ENCODE data around the gene PSMD1.

Gene PSMD1

DNA sequence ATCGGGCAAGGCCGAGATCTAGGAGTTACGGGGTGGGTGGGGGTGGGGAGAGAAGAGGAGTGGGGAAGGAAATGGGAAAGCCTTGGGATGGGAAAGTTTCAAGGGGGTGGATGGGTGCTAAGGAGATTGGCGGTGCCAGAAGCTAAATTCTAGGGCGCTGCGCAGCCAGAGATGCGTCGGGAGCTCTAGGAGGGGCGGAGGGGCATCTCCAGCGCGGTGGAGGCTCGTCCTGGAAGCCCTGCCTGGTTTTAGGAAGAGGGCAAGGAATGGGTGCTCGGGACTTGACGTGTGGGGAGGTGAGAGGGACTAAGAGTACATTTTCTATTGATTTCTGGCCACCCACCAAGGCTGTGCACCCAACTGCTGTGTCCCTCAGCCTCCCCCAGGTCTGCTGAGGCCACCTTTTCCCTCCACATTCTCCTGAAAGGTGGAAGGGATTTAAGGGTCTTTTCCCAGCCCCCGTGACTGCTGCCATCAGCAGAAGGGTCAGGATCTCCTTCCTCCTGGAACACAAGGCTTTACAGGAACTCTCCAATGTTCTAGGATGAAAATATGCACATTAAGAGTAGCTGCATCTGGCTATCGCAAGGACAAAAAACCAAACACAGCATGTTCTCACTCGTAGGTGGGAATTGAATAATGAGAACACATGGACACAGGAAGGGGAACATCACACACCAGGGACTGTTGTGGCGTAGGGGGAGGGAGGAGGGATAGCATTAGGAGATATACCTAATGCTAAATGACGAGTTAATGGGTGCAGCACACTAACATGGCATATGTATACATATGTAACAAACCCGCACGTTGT is 18.0 kb upstream of the PSMD1 start:
- Histone ChIP-seq H3K4me1 (ENCODE audit: control insufficient read depth in 1 of 2, insufficient read depth in 2 of 2, low read length in 2 of 2) (peaks cover 8% of the 10 kb centered on the region in 2 experiments), H4K12ac (ENCODE audit: low read depth, low read length) (peak overlapping the region; percentile 82), H3K14ac (ENCODE audit: low read length) (peak overlapping the region; percentile 24), H2BK12ac (ENCODE audit: low read length) (no peak overlapping the region), H3K9me3 (ENCODE audit: insufficient read depth, low read depth, low read length) (peaks cover 1% of the 10 kb centered on the region), H2BK5ac (ENCODE audit: low read depth, low read length, poor library complexity) (peak overlapping the region; percentile 4), H3K18ac (ENCODE audit: low read length) (peak overlapping the region; percentile 97), H3K4me2 (ENCODE audit: low read length) (peak overlapping the region; percentile 76), H2AFZ (ENCODE audit: insufficient read depth, low read length, poor library complexity) (no peak overlapping the region), H2BK120ac (ENCODE audit: insufficient read depth, low read length, poor library complexity) (no peak overlapping the region), H3K27ac (ENCODE audit: low read depth, low read length) (peak overlapping the region; percentile 50), H4K91ac (ENCODE audit: low read depth, low read length) (peak overlapping the region; percentile 4), H3K4me3 (ENCODE audit: low read depth, low read length) (peak overlapping the region; percentile 67), H3K9ac (ENCODE audit: low read length) (peak overlapping the region; percentile 69), H2AK5ac (ENCODE audit: low read length) (no peak overlapping the region), H3K79me2 (ENCODE audit: control insufficient read depth, insufficient read depth, low read length, poor library complexity) (peaks cover 4% of the 10 kb centered on the region), H3K23ac (ENCODE audit: low read length) (no peak overlapping the region), H3K36me3 (ENCODE audit: control insufficient read depth in 1 of 2, insufficient read depth in 2 of 2, low read length in 2 of 2) (peaks cover 0 to 2% of the 10 kb centered on the region in 2 experiments), H3K79me1 (ENCODE audit: low read length) (peaks cover 8% of the 10 kb centered on the region), H4K8ac (ENCODE audit: low read depth, low read length) (peak overlapping the region; percentile 91), H3K4ac (ENCODE audit: low read depth, low read length) (peak overlapping the region; percentile 19), H3K27me3 (ENCODE audit: insufficient read depth, low read length) (peaks cover 14% of the 10 kb centered on the region)
- no CpG with 5 or more reads among the region's 21 CpGs for WGBS (ENCODE audit: extremely low coverage, insufficient coverage, insufficient read length)
- no peak for DNase-seq

GRCh38 chr2:231039294-231039664 is 17.4 kb upstream of the PSMD1 start:
- Histone ChIP-seq H3K4me3 (ENCODE audit: low read depth, low read length) (no peak overlapping the region), H3K18ac (ENCODE audit: low read length) (no peak overlapping the region), H3K79me2 (ENCODE audit: control insufficient read depth, insufficient read depth, low read length, poor library complexity) (peaks cover 4% of the 10 kb centered on the region), H2AK5ac (ENCODE audit: low read length) (no peak overlapping the region), H4K12ac (ENCODE audit: low read depth, low read length) (no peak overlapping the region), H3K14ac (ENCODE audit: low read length) (no peak overlapping the region), H3K4me2 (ENCODE audit: low read length) (no peak overlapping the region), H2BK12ac (ENCODE audit: low read length) (no peak overlapping the region), H2BK120ac (ENCODE audit: insufficient read depth, low read length, poor library complexity) (no peak overlapping the region), H3K9me3 (ENCODE audit: insufficient read depth, low read depth, low read length) (peaks cover 1% of the 10 kb centered on the region), H3K36me3 (ENCODE audit: control insufficient read depth in 1 of 2, insufficient read depth in 2 of 2, low read length in 2 of 2) (peaks cover 0 to 2% of the 10 kb centered on the region in 2 experiments), H3K27me3 (ENCODE audit: insufficient read depth, low read length) (peaks cover 14% of the 10 kb centered on the region), H3K23ac (ENCODE audit: low read length) (no peak overlapping the region), H3K27ac (ENCODE audit: low read depth, low read length) (no peak overlapping the region), H3K4ac (ENCODE audit: low read depth, low read length) (no peak overlapping the region), H3K4me1 (ENCODE audit: control insufficient read depth in 1 of 2, insufficient read depth in 2 of 2, low read length in 2 of 2) (peaks cover 8% of the 10 kb centered on the region in 2 experiments), H2BK5ac (ENCODE audit: low read depth, low read length, poor library complexity) (no peak overlapping the region), H3K9ac (ENCODE audit: low read length) (no peak overlapping the region), H2AFZ (ENCODE audit: insufficient read depth, low read length, poor library complexity) (no peak overlapping the region), H4K91ac (ENCODE audit: low read depth, low read length) (no peak overlapping the region), H4K8ac (ENCODE audit: low read depth, low read length) (no peak overlapping the region), H3K79me1 (ENCODE audit: low read length) (peaks cover 8% of the 10 kb centered on the region)
- DNase-seq = no peak
- no CpG with 5 or more reads among the region's 6 CpGs for WGBS (ENCODE audit: extremely low coverage, insufficient coverage, insufficient read length)

GRCh38 chr2:231039821-231040364 is 16.8 kb upstream of the PSMD1 start:
- no peak overlapping the region for H3K4me2 ChIP-seq (ENCODE audit: low read length)
- peak overlapping the region; percentile 22 for H3K9ac ChIP-seq (ENCODE audit: low read length)
- peaks cover 8% of the 10 kb centered on the region for H3K79me1 ChIP-seq (ENCODE audit: low read length)
- no peak overlapping the region for H2AK5ac ChIP-seq (ENCODE audit: low read length)
- H3K36me3 ChIP-seq (ENCODE audit: control insufficient read depth in 1 of 2, insufficient read depth in 2 of 2, low read length in 2 of 2) = peaks cover 0 to 2% of the 10 kb centered on the region in 2 experiments
- H3K4me1 ChIP-seq (ENCODE audit: control insufficient read depth in 1 of 2, insufficient read depth in 2 of 2, low read length in 2 of 2) = peaks cover 8% of the 10 kb centered on the region in 2 experiments
- H3K4ac ChIP-seq (ENCODE audit: low read depth, low read length) = no peak overlapping the region
- no peak overlapping the region for H2AFZ ChIP-seq (ENCODE audit: insufficient read depth, low read length, poor library complexity)
- no peak overlapping the region for H4K91ac ChIP-seq (ENCODE audit: low read depth, low read length)
- no peak overlapping the region for H2BK5ac ChIP-seq (ENCODE audit: low read depth, low read length, poor library complexity)
- peaks cover 14% of the 10 kb centered on the region for H3K27me3 ChIP-seq (ENCODE audit: insufficient read depth, low read length)
- no peak overlapping the region for H3K27ac ChIP-seq (ENCODE audit: low read depth, low read length)
- no peak overlapping the region for H3K14ac ChIP-seq (ENCODE audit: low read length)
- H4K8ac ChIP-seq (ENCODE audit: low read depth, low read length) = no peak overlapping the region
- DNase-seq = peak in 1 of 2 donors; percentile 36
- WGBS (ENCODE audit: extremely low coverage, insufficient coverage, insufficient read length) = no CpG with 5 or more reads among the region's 8 CpGs
- no peak overlapping the region for H3K23ac ChIP-seq (ENCODE audit: low read length)
- H2BK120ac ChIP-seq (ENCODE audit: insufficient read depth, low read length, poor library complexity) = no peak overlapping the region
- H2BK12ac ChIP-seq (ENCODE audit: low read length) = no peak overlapping the region
- no peak overlapping the region for H3K4me3 ChIP-seq (ENCODE audit: low read depth, low read length)
- peaks cover 1% of the 10 kb centered on the region for H3K9me3 ChIP-seq (ENCODE audit: insufficient read depth, low read depth, low read length)
- H3K18ac ChIP-seq (ENCODE audit: low read length) = no peak overlapping the region
- no peak overlapping the region for H4K12ac ChIP-seq (ENCODE audit: low read depth, low read length)
- H3K79me2 ChIP-seq (ENCODE audit: control insufficient read depth, insufficient read depth, low read length, poor library complexity) = peaks cover 4% of the 10 kb centered on the region

- no peak overlapping the region for H3K18ac ChIP-seq (ENCODE audit: low read length)
- H2BK120ac ChIP-seq (ENCODE audit: insufficient read depth, low read length, poor library complexity) = no peak overlapping the region
- peaks cover 8% of the 10 kb centered on the region in 2 experiments for H3K4me1 ChIP-seq (ENCODE audit: control insufficient read depth in 1 of 2, insufficient read depth in 2 of 2, low read length in 2 of 2)
- no peak overlapping the region for H2BK12ac ChIP-seq (ENCODE audit: low read length)
- H3K23ac ChIP-seq (ENCODE audit: low read length) = no peak overlapping the region
- DNase-seq = no peak
- no peak overlapping the region for H3K4me2 ChIP-seq (ENCODE audit: low read length)
- H4K12ac ChIP-seq (ENCODE audit: low read depth, low read length) = no peak overlapping the region
- H3K79me2 ChIP-seq (ENCODE audit: control insufficient read depth, insufficient read depth, low read length, poor library complexity) = peaks cover 4% of the 10 kb centered on the region
- peak overlapping the region; percentile 25 for H4K8ac ChIP-seq (ENCODE audit: low read depth, low read length)
- H3K14ac ChIP-seq (ENCODE audit: low read length) = no peak overlapping the region
- peaks cover 1% of the 10 kb centered on the region for H3K9me3 ChIP-seq (ENCODE audit: insufficient read depth, low read depth, low read length)
- peaks cover 8% of the 10 kb centered on the region for H3K79me1 ChIP-seq (ENCODE audit: low read length)
- H3K4ac ChIP-seq (ENCODE audit: low read depth, low read length) = no peak overlapping the region
- peaks cover 0 to 2% of the 10 kb centered on the region in 2 experiments for H3K36me3 ChIP-seq (ENCODE audit: control insufficient read depth in 1 of 2, insufficient read depth in 2 of 2, low read length in 2 of 2)
- H2AK5ac ChIP-seq (ENCODE audit: low read length) = no peak overlapping the region
- no peak overlapping the region for H2BK5ac ChIP-seq (ENCODE audit: low read depth, low read length, poor library complexity)
- no peak overlapping the region for H3K27ac ChIP-seq (ENCODE audit: low read depth, low read length)
- WGBS (ENCODE audit: extremely low coverage, insufficient coverage, insufficient read length) = no CpG with 5 or more reads among the region's 8 CpGs
- H2AFZ ChIP-seq (ENCODE audit: insufficient read depth, low read length, poor library complexity) = no peak overlapping the region
- H4K91ac ChIP-seq (ENCODE audit: low read depth, low read length) = no peak overlapping the region
- H3K27me3 ChIP-seq (ENCODE audit: insufficient read depth, low read length) = peaks cover 14% of the 10 kb centered on the region
- no peak overlapping the region for H3K9ac ChIP-seq (ENCODE audit: low read length)
- no peak overlapping the region for H3K4me3 ChIP-seq (ENCODE audit: low read depth, low read length)
Observed at GRCh38 chr2:231041061-231041689, 15.5 kb upstream of the PSMD1 start.

All from trophoblast cell (in vitro differentiated cells and primary cell).